ENCODE results near the gene NAP1L5. TPM values are rescaled to one million over a fixed set of nuclear protein-coding genes. Genes with fewer than 3 reads are reported as not detected.
A peak's percentile ranks its signal among the peaks of the same experiment; 100 is the strongest.

NAP1L5 gene
- total and polyA plus RNA-seq, 2 of the 13 experiments (the other 11 are each of a cell fraction or from before 2014, with no cell fraction given), result 1.3 to 1.6 TPM

DNA sequence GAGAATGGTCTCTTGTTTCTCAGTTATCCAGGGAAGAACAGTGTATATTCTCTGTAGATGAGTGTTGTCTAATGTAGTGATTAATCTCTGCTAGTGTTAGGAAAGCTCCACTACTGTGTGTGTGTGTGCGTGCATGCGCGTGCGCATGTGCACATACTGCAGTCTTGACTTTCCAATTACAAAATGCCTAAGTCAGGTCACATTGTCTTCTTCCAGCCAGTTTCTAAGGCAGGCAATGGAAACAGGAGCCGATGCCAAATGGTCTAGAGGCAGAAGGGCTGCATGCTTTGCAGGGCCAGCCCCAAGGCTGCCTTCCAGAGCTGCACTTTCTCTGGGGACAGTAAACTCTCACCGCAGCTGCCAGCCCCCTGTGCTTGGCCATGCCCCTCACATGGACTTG is 30.5 kb upstream of the NAP1L5 start:
- no peaks in the 10 kb centered on the region for H3K9me3 ChIP-seq (ENCODE audit: low read length)
- TF ChIP-seq, protein P1, sequence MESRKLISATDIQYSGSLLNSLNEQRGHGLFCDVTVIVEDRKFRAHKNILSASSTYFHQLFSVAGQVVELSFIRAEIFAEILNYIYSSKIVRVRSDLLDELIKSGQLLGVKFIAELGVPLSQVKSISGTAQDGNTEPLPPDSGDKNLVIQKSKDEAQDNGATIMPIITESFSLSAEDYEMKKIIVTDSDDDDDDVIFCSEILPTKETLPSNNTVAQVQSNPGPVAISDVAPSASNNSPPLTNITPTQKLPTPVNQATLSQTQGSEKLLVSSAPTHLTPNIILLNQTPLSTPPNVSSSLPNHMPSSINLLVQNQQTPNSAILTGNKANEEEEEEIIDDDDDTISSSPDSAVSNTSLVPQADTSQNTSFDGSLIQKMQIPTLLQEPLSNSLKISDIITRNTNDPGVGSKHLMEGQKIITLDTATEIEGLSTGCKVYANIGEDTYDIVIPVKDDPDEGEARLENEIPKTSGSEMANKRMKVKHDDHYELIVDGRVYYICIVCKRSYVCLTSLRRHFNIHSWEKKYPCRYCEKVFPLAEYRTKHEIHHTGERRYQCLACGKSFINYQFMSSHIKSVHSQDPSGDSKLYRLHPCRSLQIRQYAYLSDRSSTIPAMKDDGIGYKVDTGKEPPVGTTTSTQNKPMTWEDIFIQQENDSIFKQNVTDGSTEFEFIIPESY (CRISPR knock-in tag; IDR thresholded peaks at IDR 0.05), result 0 out of 2 replicates have a peak, but pooled peaks have one; percentile 39
- TF ChIP-seq, protein P2, sequence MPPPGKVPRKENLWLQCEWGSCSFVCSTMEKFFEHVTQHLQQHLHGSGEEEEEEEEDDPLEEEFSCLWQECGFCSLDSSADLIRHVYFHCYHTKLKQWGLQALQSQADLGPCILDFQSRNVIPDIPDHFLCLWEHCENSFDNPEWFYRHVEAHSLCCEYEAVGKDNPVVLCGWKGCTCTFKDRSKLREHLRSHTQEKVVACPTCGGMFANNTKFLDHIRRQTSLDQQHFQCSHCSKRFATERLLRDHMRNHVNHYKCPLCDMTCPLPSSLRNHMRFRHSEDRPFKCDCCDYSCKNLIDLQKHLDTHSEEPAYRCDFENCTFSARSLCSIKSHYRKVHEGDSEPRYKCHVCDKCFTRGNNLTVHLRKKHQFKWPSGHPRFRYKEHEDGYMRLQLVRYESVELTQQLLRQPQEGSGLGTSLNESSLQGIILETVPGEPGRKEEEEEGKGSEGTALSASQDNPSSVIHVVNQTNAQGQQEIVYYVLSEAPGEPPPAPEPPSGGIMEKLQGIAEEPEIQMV (CRISPR knock-in tag; IDR thresholded peaks at IDR 0.05; ENCODE audit: low read depth), result no peak
- FAIRE-seq (no peak), ATAC-seq (peak; percentile 22; the same call in 1 of the 3 replicates), DNase-seq (ENCODE audit: low spot score) (no peak)
- intact Hi-C loops (cut with micrococcal nuclease; ENCODE audit: unreplicated experiment), result no loop called here
- in situ Hi-C loops (cut with HindIII; ENCODE audit: extremely low pct_ligation_motif_present, low pct_unique_long_range_greater_than_20kb), result no loop called here
- no TSS peak for BruUV-seq (replicated peaks)
- H2AFZ ChIP-seq (ENCODE audit: low read length), result no peak overlapping the region
- H3K27me3 ChIP-seq (ENCODE audit: control insufficient read depth in 1 of 2, insufficient read depth in 2 of 2, low read length in 2 of 2), result no peaks in the 10 kb centered on the region
- 93% methylated on average over 5 of the region's 6 CpGs for whole genome bisulfite sequencing (ENCODE audit: low lambda C conversion rate)
- H3K4me2 ChIP-seq (ENCODE audit: low read depth, low read length), result no peak overlapping the region
- no peak overlapping the region for H3K9ac ChIP-seq (ENCODE audit: insufficient read depth, low read depth, low read length)
- H3K4me3 ChIP-seq (replicated peaks in 1 of 3; ENCODE audit: insufficient read depth in 1 of 3, low read depth in 2 of 3, low read length in 3 of 3), result no peak overlapping the region
- H3K79me2 ChIP-seq (ENCODE audit: insufficient read depth, low read length), result no peaks in the 10 kb centered on the region
- H3K4me1 ChIP-seq (ENCODE audit: insufficient read depth, low read length), result no peaks in the 10 kb centered on the region
- H4K20me1 ChIP-seq (ENCODE audit: insufficient read depth, low read length), result no peaks in the 10 kb centered on the region
- H3K27ac ChIP-seq (ENCODE audit: extremely low read length, insufficient read depth, low read length), result no peak overlapping the region
- H3K36me3 ChIP-seq (replicated peaks in 1 of 2; ENCODE audit: control insufficient read depth in 1 of 2, insufficient read depth in 2 of 2, low read length in 2 of 2), result peaks cover 14 to 35% of the 10 kb centered on the region in 2 experiments
- POLR2A ChIA-PET, result no interaction called here
- CTCF ChIA-PET (ENCODE audit: low intra/inter-chr PET ratio, low total read pairs), result no interaction called here

DNA sequence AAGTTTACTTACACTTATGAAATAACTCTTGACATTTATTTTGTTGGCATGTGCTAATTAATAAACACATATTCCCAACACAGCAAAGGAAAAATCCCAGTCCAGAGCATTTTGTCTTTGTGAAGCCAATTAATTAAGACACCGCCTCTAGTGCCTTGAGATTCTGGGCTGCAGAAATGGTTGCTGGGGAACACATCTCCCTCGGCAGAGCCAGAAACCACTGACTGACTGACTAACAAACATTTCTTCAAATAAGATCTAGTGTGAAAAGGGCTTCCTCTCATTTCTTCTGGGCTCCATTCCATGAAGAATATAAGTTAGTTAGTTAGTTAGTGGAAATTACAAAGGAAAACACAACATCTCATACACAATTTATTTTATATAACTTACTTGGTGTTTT is 28.4 kb upstream of the NAP1L5 start:
- ChIA-PET POLR2A (no interaction called here), CTCF (ENCODE audit: low intra/inter-chr PET ratio, low total read pairs) (no interaction called here)
- no peak overlapping the region for H2AFZ ChIP-seq (ENCODE audit: low read length)
- 100% methylated on average over 2 of the region's 2 CpGs for WGBS (ENCODE audit: low lambda C conversion rate)
- no peaks in the 10 kb centered on the region for H3K9me3 ChIP-seq (ENCODE audit: low read length)
- no peak overlapping the region for H3K4me3 ChIP-seq (replicated peaks in 1 of 3; ENCODE audit: insufficient read depth in 1 of 3, low read depth in 2 of 3, low read length in 3 of 3)
- no peaks in the 10 kb centered on the region for H3K4me1 ChIP-seq (ENCODE audit: insufficient read depth, low read length)
- no peak overlapping the region for H3K27ac ChIP-seq (ENCODE audit: extremely low read length, insufficient read depth, low read length)
- BruUV-seq (replicated peaks), result no TSS peak
- no peaks in the 10 kb centered on the region for H3K27me3 ChIP-seq (ENCODE audit: control insufficient read depth in 1 of 2, insufficient read depth in 2 of 2, low read length in 2 of 2)
- no peak for DNase-seq (ENCODE audit: low spot score)
- in situ Hi-C loops (cut with HindIII; ENCODE audit: extremely low pct_ligation_motif_present, low pct_unique_long_range_greater_than_20kb), result no loop called here
- H3K36me3 ChIP-seq (replicated peaks in 1 of 2; ENCODE audit: control insufficient read depth in 1 of 2, insufficient read depth in 2 of 2, low read length in 2 of 2), result peaks cover 12 to 34% of the 10 kb centered on the region in 2 experiments
- no peak overlapping the region for H3K9ac ChIP-seq (ENCODE audit: insufficient read depth, low read depth, low read length)
- no peak for ATAC-seq
- H3K4me2 ChIP-seq (ENCODE audit: low read depth, low read length), result no peak overlapping the region
- TF ChIP-seq ZFP36L1 (CRISPR knock-in tag; IDR thresholded peaks at IDR 0.05), result no peak
- intact Hi-C loops (cut with micrococcal nuclease; ENCODE audit: unreplicated experiment), result no loop called here
- no peaks in the 10 kb centered on the region for H3K79me2 ChIP-seq (ENCODE audit: insufficient read depth, low read length)
- no peak for FAIRE-seq
- H4K20me1 ChIP-seq (ENCODE audit: insufficient read depth, low read length), result no peaks in the 10 kb centered on the region

All from HepG2 (cell line).